H1 (cell line): ENCODE results near the gene C1orf210. TPM values are rescaled to one million over a fixed set of nuclear protein-coding genes. Genes with fewer than 3 reads are reported as not detected.

Experiments used
- CTCF ChIA-PET: fragments of 300-600 bp; sonication (Branson Sonifier 250); formaldehyde crosslinking; loops from one replicate; lab custom pipeline; 2021; ENCODE audit not compliant: partially characterized antibody; lab: Charles Lee
- POLR2A ChIA-PET: fragments of 300-600 bp; sonication (Branson Sonifier 250); formaldehyde crosslinking; loops from one replicate; lab custom pipeline; 2021; ENCODE audit warnings: inconsistent platforms; ENCODE audit not compliant: partially characterized antibody; lab: Charles Lee
- DNase-seq, 2 experiments: peaks; one replicate each; pipeline versions ENCODE4 v3.0.0 to v3.0.0-alpha.2; 2010 to 2022; ENCODE audit warnings: low spot score in 2 of 2, low read depth in 1 of 2, mixed read lengths in 1 of 2
- FAIRE-seq: peaks from 2 replicates; lab custom pipeline; 2011; peaks lifted over from hg19 to GRCh38; lab: Jason Lieb, UNC
- H2AFZ ChIP-seq: 2 replicates; pipeline ENCODE4 v1.8.1; 2012; ENCODE audit warnings: low read length, inconsistent platforms
- H2AK5ac ChIP-seq: 2 replicates; pipeline ENCODE4 v1.6.1; 2013; ENCODE audit warnings: low read depth, low read length
- H2BK120ac ChIP-seq: replicated peaks from 2 replicates; pipeline ENCODE3; 2013; ENCODE audit warnings: low read depth, low read length, inconsistent platforms
- H2BK12ac ChIP-seq: 2 replicates; pipeline ENCODE4 v1.6.1; 2013; ENCODE audit warnings: low read depth, low read length
- H2BK15ac ChIP-seq: 2 replicates; pipeline ENCODE4 v1.6.1; 2013; ENCODE audit warnings: low read length
- H2BK20ac ChIP-seq: 2 replicates; pipeline ENCODE4 v1.6.1; 2013; ENCODE audit warnings: low read length
- H2BK5ac ChIP-seq: 2 replicates; pipeline ENCODE4 v1.6.1; 2013; ENCODE audit warnings: low read depth, low read length
- H3K14ac ChIP-seq: 2 replicates; pipeline ENCODE4 v1.6.1; 2013; ENCODE audit warnings: inconsistent platforms; ENCODE audit not compliant: insufficient read length
- H3K18ac ChIP-seq: 2 replicates; pipeline ENCODE4 v1.6.1; 2013; ENCODE audit warnings: low read length; ENCODE audit errors: extremely low read depth
- H3K23ac ChIP-seq: 2 replicates; pipeline ENCODE4 v1.6.1; 2013; ENCODE audit warnings: inconsistent platforms; ENCODE audit not compliant: insufficient read length
- H3K23me2 ChIP-seq: 2 replicates; pipeline ENCODE4 v1.6.1; 2013; ENCODE audit warnings: low read depth, low read length
- H3K27ac ChIP-seq: 2 replicates; pipeline ENCODE4 v1.6.1; 2011; ENCODE audit warnings: low read depth, low read length, inconsistent platforms
- H3K27me3 ChIP-seq, 4 experiments: replicated peaks in 1 of 4; 1 replicate in 1 of 4; 2 replicates in 3 of 4; pipeline versions ENCODE4 v1.6.1 to v1.8.1; 2011 to 2013; ENCODE audit warnings: low read length in 3 of 4, mild to moderate bottlenecking in 3 of 4, inconsistent platforms in 2 of 4, mixed read lengths in 2 of 4, moderate library complexity in 1 of 4; ENCODE audit not compliant: control insufficient read depth in 3 of 4, insufficient read depth in 3 of 4; ENCODE audit errors: extremely low read depth in 1 of 4
- H3K36me3 ChIP-seq, 4 experiments: 2 replicates each; pipeline versions ENCODE4 v1.6.1 to v1.8.1; 2011 to 2013; ENCODE audit warnings: mild to moderate bottlenecking in 4 of 4, low read length in 3 of 4, moderate library complexity in 2 of 4, control low read depth in 1 of 4, inconsistent platforms in 1 of 4; ENCODE audit not compliant: insufficient read depth in 4 of 4, control insufficient read depth in 2 of 4
- H3K4ac ChIP-seq: replicated peaks from 2 replicates; pipeline ENCODE3; 2013; ENCODE audit warnings: low read length, low read depth, mixed read lengths, inconsistent platforms; ENCODE audit not compliant: insufficient read length
- H3K4me1 ChIP-seq, 4 experiments: replicated peaks in 1 of 4; 1 replicate in 1 of 4; 2 replicates in 3 of 4; pipeline versions ENCODE4 v1.6.1 to v1.8.1; 2011 to 2013; ENCODE audit warnings: low read length in 3 of 4, inconsistent platforms in 2 of 4, mixed read lengths in 1 of 4; ENCODE audit not compliant: insufficient read depth in 4 of 4, control insufficient read depth in 3 of 4
- H3K4me2 ChIP-seq, 2 experiments: 2 replicates each; pipeline versions ENCODE4 v1.6.1 to v1.8.1; 2011 to 2013; ENCODE audit warnings: low read depth in 2 of 2, low read length in 2 of 2, control low read depth in 1 of 2, inconsistent platforms in 1 of 2, mild to moderate bottlenecking in 1 of 2; ENCODE audit not compliant: insufficient read depth in 1 of 2
- H3K4me3 ChIP-seq, 4 experiments: fragments of 200-600, 300-600 bp in 1 of 4; sonication (generic), shearing (Covaris generic), sonication (Bioruptor Twin) in 1 of 4; 2 replicates each; pipeline versions ENCODE4 v1.5.1 to v1.8.1; 2011 to 2016; ENCODE audit warnings: low read length in 4 of 4, low read depth in 3 of 4, control low read depth in 2 of 4, inconsistent platforms in 2 of 4, mild to moderate bottlenecking in 2 of 4, mixed read lengths in 1 of 4, moderate library complexity in 1 of 4; ENCODE audit not compliant: insufficient read depth in 2 of 4; ENCODE audit errors: extremely low read depth in 1 of 4
- H3K56ac ChIP-seq: replicated peaks from 2 replicates; pipeline ENCODE3; 2013; ENCODE audit warnings: low read depth, mild to moderate bottlenecking, mixed read lengths, low read length, inconsistent platforms; ENCODE audit not compliant: insufficient read length
- H3K79me1 ChIP-seq: 2 replicates; pipeline ENCODE4 v1.6.1; 2013; ENCODE audit warnings: low read depth, low read length, control low read depth
- H3K79me2 ChIP-seq, 2 experiments: 2 replicates each; pipeline versions ENCODE4 v1.6.1 to v1.8.1; 2012 to 2013; ENCODE audit warnings: low read length in 2 of 2, mild to moderate bottlenecking in 2 of 2, inconsistent platforms in 1 of 2; ENCODE audit not compliant: insufficient read depth in 2 of 2, control insufficient read depth in 1 of 2
- H3K9ac ChIP-seq, 4 experiments: replicated peaks in 1 of 4; 1 replicate in 1 of 4; 2 replicates in 3 of 4; pipeline versions ENCODE4 v1.6.1 to v1.8.1; 2011 to 2013; ENCODE audit warnings: low read depth in 3 of 4, low read length in 3 of 4, control low read depth in 2 of 4, mild to moderate bottlenecking in 2 of 4, moderate library complexity in 2 of 4, inconsistent platforms in 1 of 4; ENCODE audit errors: extremely low read depth in 1 of 4
- H3K9me3 ChIP-seq, 2 experiments: 2 replicates each; pipeline versions ENCODE4 v1.6.1 to v1.8.1; 2012 to 2013; ENCODE audit warnings: mild to moderate bottlenecking in 2 of 2, moderate library complexity in 2 of 2, control low read depth in 1 of 2, inconsistent platforms in 1 of 2, low read depth in 1 of 2, low read length in 1 of 2, mixed read lengths in 1 of 2; ENCODE audit not compliant: insufficient read depth in 2 of 2
- H4K20me1 ChIP-seq, 2 experiments: replicated peaks in 1 of 2; 2 replicates each; pipeline versions ENCODE3 to v1.8.1; 2011 to 2013; ENCODE audit warnings: inconsistent platforms in 2 of 2, low read length in 2 of 2, mild to moderate bottlenecking in 1 of 2; ENCODE audit not compliant: insufficient read depth in 2 of 2, control insufficient read depth in 1 of 2
- H4K5ac ChIP-seq: 2 replicates; pipeline ENCODE4 v1.6.1; 2013; ENCODE audit warnings: low read length, low read depth, mixed read lengths, inconsistent platforms; ENCODE audit not compliant: insufficient read length
- H4K8ac ChIP-seq: 2 replicates; pipeline ENCODE4 v1.8.0; 2013; ENCODE audit warnings: mild to moderate bottlenecking, moderate library complexity, low read length, inconsistent platforms; ENCODE audit not compliant: insufficient read depth; ENCODE audit errors: extremely low read depth
- H4K91ac ChIP-seq: replicated peaks from 2 replicates; pipeline ENCODE3; 2013; ENCODE audit warnings: low read length, mixed read lengths, inconsistent platforms; ENCODE audit not compliant: insufficient read length
- ATF2 ChIP-seq: IDR thresholded peaks from 2 replicates; pipeline ENCODE4 v1.6.1; 2012; ENCODE audit warnings: low read length, inconsistent platforms
- CREB1 ChIP-seq: IDR thresholded peaks from 2 replicates; pipeline ENCODE4 v1.6.1; 2012; ENCODE audit warnings: inconsistent platforms
- CTCF ChIP-seq, 3 experiments: IDR thresholded peaks; 1 replicate in 2 of 3; 2 replicates in 1 of 3; pipeline versions ENCODE4 v1.5.1 to v1.6.1; 2011; ENCODE audit warnings: low read length in 3 of 3, mild to moderate bottlenecking in 3 of 3, inconsistent platforms in 2 of 3, low read depth in 1 of 3, moderate library complexity in 1 of 3; ENCODE audit not compliant: insufficient read depth in 1 of 3; ENCODE audit errors: control extremely low read depth in 1 of 3
- EGR1 ChIP-seq: IDR thresholded peaks from 2 replicates; pipeline ENCODE4 v1.6.1; 2011; ENCODE audit warnings: low read depth, low read length, borderline replicate concordance
- KDM1A ChIP-seq: fragments of 200-600, 300-600 bp; sonication (generic); IDR thresholded peaks from 2 replicates; pipeline ENCODE4 v1.7.1; 2016; ENCODE audit warnings: mild to moderate bottlenecking, low read length, borderline replicate concordance
- POU5F1 ChIP-seq: IDR thresholded peaks from 2 replicates; pipeline ENCODE4 v1.6.1; 2011; ENCODE audit warnings: low read depth, mild to moderate bottlenecking, low read length, moderate library complexity
- SAP30 ChIP-seq: fragments of 300-600 bp; sonication (generic); IDR thresholded peaks from 2 replicates; pipeline ENCODE4 v1.7.1; 2012; ENCODE audit warnings: low read length, moderate library complexity, mild to moderate bottlenecking, inconsistent platforms; ENCODE audit not compliant: insufficient read depth, insufficient replicate concordance
- WGBS, 2 experiments: shearing (Covaris generic) in 1 of 2; methylation state at CpG; one replicate each; pipeline versions ENCODE4 v1.1.6 to v1.1.7; 2013 to 2015; ENCODE audit warnings: low lambda C conversion rate in 2 of 2, mixed read lengths in 2 of 2, inconsistent platforms in 1 of 2, low coverage in 1 of 2, missing lambda C conversion rate in 1 of 2; ENCODE audit not compliant: insufficient replicate concordance in 2 of 2, insufficient coverage in 1 of 2, insufficient read length in 1 of 2; ENCODE audit errors: extremely low coverage in 1 of 2, missing lambda C conversion rate in 1 of 2; 5-methylcytosine and 5-hydroxymethylcytosine counted together
- polyA plus RNA-seq, 7 experiments: library from polyadenylated mRNA; depleted of rRNA in 3 of 7; stranded (reverse) in 5 of 7; unstranded in 2 of 7; fragments of >200 nt in 5 of 7; fragments of 200-250 nt in 2 of 7; gene quantifications; 1 replicate in 5 of 7; 2 replicates in 1 of 7; 4 replicates in 1 of 7; pipeline versions ENCODE4 v1.2.1 to v1.2.3, GENCODE V29; 2011 to 2013; ENCODE audit warnings: missing spikeins in 2 of 7, mixed read lengths in 2 of 7
- total RNA-seq: library from RNA; stranded (reverse); fragmentation: NEBNext Ultra II Directional; extraction: Animal tissue kit (Norgen Biotek cat#: 25700); gene quantifications from 2 replicates; pipeline ENCODE4 v1.2.1, GENCODE V29; 2021

C1orf210 gene
- total and polyA plus RNA-seq, 2 of the 8 experiments (the other 6 are each of a cell fraction or from before 2014, with no cell fraction given), result 12.0 to 27.9 TPM

- CTCF ChIA-PET, result interaction anchor here (1.0 kb wide), 1 partner anchor 30 kb away, joined by 3 read pairs; no protein-coding TSS in a partner anchor
- 89% methylated on average over 1 of the region's 1 CpG; no CpG with 5 or more reads in 1 of the 2 experiments for WGBS, 2 experiments
- Histone ChIP-seq H3K4ac (no peak overlapping the region), H3K4me2 (no peak overlapping the region), H4K8ac (no peak overlapping the region), H2BK120ac (no peak overlapping the region), H3K27me3 (no peaks in the 10 kb centered on the region; a peak in 1 of 7 replicates), H3K79me2 (no peaks in the 10 kb centered on the region), H3K14ac (no peak overlapping the region), H2BK12ac (no peak overlapping the region), H3K9ac (no peak overlapping the region), H3K23ac (no peak overlapping the region), H3K36me3 (no peaks in the 10 kb centered on the region), H2BK15ac (no peak overlapping the region), H3K4me1 (peaks cover 0 to 4% (median under 1%) of the 10 kb centered on the region in 4 experiments; a peak in 2 of 7 replicates), H3K27ac (no peak overlapping the region), H2BK5ac (no peak overlapping the region), H2BK20ac (no peak overlapping the region), H3K23me2 (no peaks in the 10 kb centered on the region), H3K18ac (no peak overlapping the region), H4K91ac (no peak overlapping the region), H3K9me3 (peaks cover 0 to 10% of the 10 kb centered on the region in 2 experiments; a peak in 2 of 4 replicates), H3K56ac (no peak overlapping the region), H3K79me1 (no peaks in the 10 kb centered on the region), H4K5ac (no peak overlapping the region), H2AFZ (no peak overlapping the region), H4K20me1 (no peaks in the 10 kb centered on the region), H3K4me3 (no peak overlapping the region), H2AK5ac (no peak overlapping the region)
- POLR2A ChIA-PET, result interaction anchor here (1.0 kb wide), 1 partner anchor 24 kb away, joined by 4 read pairs; no protein-coding TSS in a partner anchor
- FAIRE-seq (no peak), DNase-seq (no peak)
- TF ChIP-seq CREB1 (no peak), EGR1 (no peak), KDM1A (no peak), CTCF (IDR thresholded peaks at IDR 0.05; ENCODE audit: control extremely low read depth in 1 of 3, insufficient read depth in 1 of 3, low read depth in 1 of 3, low read length in 3 of 3) (no peak), ATF2 (no peak), POU5F1 (no peak), SAP30 (no peak)
Observed at GRCh38 chr1:43324810-43325209, 39.4 kb upstream of the C1orf210 start.
